HG03108 (cell line): ENCODE data around the gene RPUSD1.
"Not testable (repeated sequence)": the region's sequence is repeated elsewhere in the genome, so short reads cannot be mapped to it uniquely, and the experiment has no call there.

ENCODE experiments used
- ATAC-seq: cut with Tn5 transposase; IDR thresholded peaks from one replicate; pipeline ENCODE4 v1.9.1; 2021; ENCODE audit warnings: moderate library complexity; ENCODE audit not compliant: unreplicated experiment

Gene RPUSD1

DNA sequence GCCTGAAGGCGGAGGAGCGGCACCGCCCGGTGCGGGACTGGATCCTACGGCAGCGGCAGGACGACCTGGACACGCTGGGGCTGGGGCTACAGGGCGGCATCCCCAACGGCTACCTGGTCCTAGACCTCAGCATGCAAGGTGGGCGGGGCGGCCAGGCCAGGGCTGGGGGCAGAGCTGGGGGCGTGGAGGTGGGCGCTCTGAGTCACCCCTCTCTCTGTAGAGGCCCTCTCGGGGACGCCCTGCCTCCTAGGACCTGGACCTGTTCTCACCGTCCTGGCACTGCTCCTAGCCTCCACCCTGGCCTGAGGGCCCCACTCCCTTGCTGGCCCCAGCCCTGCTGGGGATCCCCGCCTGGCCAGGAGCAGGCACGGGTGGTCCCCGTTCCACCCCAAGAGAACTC lies 19.8 kb downstream of the RPUSD1 start:
- ATAC-seq = no peak

DNA sequence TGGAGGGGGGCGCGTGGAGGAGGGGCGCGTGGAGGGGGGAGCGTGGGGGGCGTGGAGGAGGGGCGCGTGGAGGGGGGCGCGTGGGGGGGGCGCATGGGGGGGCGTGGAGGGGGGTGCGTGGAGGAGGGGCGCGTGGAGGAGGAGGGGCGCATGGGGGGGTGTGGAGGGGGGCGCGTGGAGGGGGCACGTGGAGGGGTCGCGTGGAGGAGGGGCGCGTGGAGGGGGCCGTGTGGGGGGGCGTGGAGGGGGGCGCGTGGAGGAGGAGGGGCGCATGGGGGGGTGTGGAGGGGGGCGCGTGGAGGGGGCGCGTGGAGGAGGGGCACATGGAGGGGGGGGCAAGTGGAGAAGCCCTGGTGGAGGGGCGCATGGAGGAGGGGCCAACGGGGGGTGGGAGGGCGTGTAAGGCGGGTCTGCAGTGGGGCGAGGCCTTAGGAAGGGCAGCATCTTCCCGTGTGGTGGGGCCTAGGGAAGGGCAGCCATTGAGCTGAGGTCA lies 20.4 kb downstream of the RPUSD1 start:
- no peak for ATAC-seq

DNA sequence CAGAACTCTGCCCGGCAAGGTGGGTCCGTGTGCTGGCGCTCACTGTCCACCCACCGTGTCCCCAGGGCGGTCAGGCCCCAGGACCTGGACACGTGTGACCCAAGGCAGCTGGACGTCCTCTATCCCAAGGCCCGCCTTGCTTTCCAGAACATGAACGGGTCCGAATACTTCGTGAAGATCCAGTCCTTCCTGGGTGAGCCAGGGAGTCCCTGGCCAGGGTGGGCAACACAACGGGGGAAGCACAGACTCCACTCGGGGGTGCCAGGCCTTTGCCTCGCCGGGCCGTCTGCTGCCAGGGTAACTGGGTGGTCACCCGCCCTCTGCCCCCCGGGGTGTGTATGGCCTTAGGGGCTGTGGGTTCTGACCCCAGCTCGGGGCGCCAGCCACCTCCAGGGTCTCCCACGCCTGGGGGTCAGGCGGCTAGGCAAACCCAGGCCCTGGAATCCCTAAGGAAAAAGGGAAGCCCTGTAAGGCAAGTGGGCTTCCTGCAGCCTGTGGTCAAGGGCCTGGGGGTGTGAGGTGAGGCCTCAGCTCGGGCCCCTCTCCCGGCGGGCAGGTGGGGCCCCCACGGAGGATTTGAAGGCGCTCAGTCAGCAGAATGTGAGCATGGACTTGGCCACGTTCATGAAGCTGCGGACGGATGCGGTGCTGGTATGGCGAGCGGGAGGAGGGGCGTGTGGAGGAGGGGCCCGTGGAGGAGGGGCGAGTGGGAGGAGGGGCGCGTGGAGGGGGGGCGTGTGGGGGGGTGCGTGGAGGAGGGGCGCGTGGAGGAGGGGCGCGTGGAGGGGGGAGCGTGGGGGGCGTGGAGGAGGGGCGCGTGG lies 21.2 kb downstream of the RPUSD1 start:
- ATAC-seq = no peak

DNA sequence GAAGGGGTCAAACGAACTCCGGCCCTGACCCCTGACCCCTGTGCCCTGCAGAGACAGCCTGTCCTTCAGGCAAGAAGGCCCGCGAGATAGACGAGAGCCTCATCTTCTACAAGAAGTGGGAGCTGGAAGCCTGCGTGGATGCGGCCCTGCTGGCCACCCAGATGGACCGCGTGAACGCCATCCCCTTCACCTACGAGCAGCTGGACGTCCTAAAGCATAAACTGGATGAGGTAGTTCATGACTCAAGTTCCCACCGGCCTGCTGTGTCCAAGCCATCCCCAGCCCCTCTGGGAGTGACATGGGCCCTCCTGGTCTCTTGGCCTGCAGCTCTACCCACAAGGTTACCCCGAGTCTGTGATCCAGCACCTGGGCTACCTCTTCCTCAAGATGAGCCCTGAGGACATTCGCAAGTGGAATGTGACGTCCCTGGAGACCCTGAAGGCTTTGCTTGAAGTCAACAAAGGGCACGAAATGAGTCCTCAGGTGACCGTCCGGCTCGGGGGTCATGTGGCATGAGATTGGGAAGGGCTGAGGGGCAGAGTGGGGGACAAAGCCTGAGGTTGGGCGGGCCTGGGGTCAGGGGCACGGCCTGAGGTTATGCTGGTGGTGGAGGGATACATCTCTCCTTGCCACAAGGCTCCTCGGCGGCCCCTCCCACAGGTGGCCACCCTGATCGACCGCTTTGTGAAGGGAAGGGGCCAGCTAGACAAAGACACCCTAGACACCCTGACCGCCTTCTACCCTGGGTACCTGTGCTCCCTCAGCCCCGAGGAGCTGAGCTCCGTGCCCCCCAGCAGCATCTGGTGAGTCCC lies 22.0 kb downstream of the RPUSD1 start:
- ATAC-seq = no peak

DNA sequence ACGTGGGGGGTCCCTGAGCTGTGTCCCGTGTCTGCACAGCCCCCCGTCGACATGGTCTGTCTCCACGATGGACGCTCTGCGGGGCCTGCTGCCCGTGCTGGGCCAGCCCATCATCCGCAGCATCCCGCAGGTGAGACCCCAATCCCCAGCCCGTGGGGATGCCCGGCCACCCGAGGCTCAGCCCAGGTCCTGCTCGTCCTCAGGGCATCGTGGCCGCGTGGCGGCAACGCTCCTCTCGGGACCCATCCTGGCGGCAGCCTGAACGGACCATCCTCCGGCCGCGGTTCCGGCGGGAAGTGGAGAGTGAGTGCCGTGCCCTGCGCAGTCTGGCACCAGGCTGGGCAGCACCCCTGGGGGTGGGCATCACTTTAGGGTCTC lies 22.7 kb downstream of the RPUSD1 start:
- no peak for ATAC-seq

DNA sequence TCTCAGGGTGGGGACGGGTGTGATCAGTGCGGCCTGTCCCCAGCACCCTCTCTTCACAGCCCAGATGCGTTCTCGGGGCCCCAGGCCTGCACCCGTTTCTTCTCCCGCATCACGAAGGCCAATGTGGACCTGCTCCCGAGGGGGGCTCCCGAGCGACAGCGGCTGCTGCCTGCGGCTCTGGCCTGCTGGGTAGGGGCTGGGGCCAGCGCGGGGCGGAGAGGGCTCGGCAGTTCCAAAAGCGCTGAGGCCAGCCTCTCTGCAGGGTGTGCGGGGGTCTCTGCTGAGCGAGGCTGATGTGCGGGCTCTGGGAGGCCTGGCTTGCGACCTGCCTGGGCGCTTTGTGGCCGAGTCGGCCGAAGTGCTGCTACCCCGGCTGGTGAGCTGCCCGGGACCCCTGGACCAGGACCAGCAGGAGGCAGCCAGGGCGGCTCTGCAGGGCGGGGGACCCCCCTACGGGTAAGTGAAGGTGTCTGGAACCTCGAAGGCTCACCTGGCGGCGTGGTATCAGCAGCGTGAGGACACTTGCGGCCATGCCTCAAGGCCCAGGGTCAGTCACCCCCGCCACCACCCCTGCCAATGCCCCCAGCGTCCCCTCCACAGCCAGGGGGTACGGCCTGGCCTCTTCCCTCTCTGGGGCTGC lies 23.2 kb downstream of the RPUSD1 start:
- no peak for ATAC-seq

DNA sequence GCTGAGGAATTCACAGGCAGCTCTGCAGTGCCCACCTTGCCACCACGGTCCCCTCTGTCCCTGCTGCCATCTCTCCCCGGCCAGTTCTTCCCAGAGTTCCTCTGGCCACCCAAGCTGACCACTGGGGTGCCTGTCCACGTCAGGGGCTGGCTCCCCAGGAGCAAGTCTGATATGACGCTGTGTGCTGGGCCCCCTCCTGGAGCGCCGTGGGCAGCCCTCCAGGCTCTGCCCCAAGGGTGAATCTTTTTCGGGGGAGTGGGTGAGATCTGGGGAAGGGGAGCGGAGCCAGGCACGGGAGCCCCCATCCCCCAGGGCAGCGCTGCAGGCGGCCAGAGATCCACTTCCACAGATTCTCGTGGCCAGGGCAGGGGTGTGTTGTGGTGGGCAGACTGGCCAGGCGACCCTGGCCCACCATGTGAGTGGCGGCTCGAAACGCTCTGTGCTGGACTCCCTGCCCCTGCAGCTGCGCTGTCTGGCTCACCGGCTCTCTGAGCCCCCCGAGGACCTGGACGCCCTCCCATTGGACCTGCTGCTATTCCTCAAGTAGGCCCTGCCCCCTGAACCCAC lies 23.9 kb downstream of the RPUSD1 start:
- ATAC-seq = no peak

DNA sequence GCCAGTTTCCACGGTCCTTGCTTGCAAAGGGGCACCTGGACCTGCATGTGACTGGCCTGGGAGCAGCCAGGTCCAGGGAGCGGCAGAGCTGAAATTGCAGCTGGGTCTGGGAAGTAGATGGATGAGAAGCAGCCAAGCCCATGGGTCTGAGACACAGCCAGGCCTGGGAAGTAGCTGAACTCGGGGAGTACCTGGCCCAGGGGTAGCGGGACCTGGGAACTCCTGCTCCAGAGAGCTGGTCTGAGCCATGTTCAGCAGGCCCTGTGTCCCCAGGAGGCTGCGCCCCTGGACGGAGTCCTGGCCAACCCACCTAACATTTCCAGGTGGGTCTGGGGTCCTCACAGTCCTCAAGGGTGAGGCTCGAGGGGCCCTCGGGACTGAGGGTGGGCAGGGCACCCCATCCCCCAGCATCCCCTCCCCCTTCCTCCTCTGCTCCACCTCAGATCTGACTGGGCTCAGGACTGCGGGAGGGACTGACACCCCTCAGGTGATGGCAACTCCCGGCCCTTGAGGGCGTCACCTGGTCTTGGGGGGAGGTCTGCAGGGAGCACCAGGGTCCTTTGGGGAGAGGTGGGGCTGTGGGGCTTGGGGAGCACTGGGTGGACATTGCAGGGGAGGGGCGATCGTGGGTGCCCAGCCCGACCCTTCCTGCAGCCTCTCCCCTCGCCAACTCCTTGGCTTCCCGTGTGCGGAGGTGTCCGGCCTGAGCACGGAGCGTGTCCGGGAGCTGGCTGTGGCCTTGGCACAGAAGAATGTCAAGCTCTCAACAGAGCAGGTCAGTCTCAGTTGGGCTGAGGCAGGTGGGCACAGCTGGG lies 24.6 kb downstream of the RPUSD1 start:
- ATAC-seq = no peak

DNA sequence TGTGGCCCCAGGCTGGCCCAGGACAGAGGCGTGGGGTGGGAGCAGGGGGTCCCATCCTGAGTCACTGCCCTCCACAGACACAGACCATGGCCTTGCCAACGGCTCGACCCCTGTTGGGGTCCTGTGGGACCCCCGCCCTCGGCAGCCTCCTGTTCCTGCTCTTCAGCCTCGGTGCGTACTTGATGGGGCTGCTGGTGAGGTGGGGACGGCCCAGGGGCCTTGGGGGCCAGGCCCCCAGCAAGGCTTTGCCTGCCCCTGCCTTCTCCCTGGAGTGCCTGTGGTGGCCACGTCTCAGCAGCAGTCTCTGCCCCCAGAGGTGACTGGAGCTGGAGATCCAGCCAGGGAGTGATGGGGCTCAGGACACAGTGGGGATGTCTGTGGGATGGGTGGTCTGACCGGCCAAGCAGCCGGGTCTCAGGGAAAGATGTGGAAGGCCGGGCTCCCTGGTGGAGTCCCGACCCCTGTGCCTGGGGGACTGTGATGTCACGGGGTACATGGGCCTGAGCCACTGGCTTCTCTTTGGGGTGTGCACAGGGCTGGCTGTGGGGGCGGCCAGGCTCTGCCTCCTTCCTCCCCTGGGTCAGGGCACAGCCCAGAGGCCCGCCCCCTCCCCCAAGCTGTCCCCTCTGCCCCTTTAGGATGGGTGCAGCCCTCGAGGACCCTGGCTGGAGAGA lies 25.4 kb downstream of the RPUSD1 start:
- no peak for ATAC-seq

DNA sequence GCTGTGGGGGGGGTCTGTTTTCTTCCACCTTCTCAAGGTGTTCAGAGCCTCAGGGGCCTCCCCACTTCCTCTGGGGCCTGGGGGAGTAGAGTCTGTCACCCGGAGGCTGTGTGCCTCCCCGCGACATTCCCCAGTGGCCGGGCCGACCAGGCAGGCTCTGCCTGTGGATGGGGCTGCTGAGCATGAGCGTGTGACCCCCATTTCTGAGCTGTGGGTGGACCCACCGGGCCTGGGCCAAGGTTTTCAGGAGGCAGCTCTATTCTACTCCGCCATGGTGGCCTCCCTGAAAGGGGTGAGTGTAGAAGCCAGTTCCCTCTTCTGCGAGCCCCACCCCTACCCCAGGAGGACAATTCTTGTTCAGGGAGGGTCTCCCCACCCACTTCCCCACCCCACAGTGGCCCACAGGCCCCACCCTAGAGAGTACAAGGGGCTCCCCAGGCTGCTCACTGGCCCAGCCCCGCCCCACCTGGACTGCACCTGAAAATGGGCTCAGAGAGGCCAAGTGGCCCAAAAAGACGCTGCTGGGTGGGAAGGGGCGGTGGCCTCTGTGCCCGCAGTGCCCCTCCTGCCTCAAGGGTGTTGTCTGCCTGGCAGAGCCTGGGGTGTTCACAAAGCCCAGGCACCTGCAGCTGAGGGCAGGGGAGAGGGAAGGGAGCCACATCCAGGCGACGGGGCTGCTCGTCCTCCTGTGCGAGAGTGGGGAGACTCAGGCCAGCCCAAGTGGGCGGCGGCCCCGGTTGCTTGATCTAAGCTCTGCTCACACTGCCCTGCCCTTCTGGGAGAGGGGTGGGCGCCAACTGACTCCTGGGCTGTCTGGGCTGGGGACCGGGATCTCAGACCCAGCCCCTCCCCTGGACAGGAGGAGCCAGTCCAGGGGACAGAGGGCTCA lies 26.3 kb downstream of the RPUSD1 start:
- no peak for ATAC-seq

DNA sequence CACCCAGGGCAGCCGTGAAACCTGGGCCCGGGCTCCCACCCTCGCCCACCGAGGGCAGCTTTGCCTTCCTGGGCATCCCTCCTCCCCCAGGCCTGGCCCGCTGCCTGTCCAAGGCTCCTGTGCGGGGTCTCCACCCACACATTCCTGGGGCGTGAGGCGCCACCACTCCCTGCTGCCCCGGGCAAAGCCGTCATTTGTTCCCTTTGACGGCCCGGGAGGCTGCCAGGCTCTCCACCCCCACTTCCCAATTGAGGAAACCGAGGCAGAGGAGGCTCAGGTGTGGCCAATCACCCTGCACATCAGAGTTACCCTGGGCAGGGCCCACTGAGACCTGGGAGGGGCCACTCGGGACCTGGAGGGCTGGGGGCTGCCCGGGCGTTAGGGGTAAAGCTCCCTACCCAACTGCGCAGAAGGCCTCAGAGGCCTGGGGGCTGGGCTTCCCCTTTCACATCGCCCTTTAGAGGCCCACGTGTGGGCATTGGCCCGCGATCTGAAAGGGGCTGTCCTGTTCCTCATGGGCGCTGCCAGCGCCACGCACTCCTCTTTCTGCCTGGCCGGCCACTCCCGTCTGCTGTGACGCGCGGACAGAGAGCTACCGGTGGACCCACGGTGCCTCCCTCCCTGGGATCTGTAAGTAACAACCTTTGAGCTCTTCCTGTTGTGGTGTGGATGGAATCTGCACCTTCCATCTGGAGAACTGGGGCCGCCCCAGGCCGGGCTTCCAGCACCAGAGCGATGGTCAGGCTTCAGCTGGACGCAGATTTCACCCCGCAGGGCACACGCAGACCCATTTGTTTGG lies 27.4 kb downstream of the RPUSD1 start, which contains the start of gene MSLN:
MSLN (plus strand) TSS at position 190 of the 799 bp plus-strand sequence. CDS start 1,947 bp downstream, outside the sequence.
- no peak for ATAC-seq

DNA sequence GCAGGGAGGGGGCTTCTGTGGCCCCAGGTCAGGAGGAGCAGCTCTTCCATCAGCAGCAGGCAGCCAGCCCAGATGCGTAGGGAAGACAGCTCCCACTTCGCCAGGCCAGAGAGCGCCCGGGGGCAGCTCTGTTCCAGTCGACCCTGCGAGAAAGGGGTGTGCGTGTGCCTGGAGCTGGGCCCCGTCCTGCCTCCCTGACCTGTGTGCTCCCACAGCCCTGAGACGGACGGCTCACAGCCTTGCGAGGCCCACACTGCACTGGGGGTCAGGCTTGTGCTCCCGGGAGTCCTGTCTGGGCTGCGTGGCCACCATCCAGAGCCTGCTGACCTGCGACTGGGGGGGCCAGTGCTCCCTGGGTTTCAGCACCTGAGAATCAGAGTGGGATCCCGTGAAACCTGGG lies 28.1 kb downstream of the RPUSD1 start:
- no peak for ATAC-seq

DNA sequence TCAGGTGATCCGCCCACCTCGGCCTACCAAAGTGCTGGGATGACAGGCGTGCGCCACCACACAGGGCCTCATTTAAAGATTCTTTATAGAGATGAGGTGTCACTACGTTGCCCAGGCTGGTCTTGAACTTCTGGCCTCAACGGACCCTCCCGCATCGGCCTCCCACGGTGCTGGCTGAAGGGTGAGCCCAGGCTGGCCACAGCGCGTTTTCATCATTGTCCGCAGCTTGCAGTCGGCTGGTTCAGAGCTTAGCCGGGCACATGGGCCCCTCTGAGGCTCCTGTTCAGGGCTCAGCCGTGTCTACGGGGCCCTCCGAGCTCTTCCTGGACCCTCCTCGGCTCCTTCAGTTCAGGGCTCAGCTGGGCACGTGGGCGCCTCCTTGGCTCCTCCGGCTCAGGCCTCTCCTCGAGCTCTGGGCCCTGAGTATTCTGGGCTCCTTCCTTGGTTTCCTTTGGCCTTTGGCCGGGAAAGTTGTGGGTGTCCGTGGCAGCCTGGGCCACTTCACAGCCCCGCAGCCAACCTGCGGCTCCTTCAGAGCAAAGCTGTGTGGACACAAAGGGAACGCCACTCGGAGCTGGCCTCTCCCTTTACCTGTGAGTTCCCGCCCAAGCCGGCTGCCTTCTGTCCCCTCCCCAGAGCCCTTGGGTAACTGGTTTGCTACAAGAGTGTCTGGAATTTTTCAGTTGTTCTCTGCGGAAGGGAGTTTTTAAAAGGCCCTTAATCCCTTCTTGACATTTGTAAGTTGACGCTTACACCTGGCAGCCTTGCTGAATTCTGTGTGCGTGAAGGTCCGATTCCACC lies 28.9 kb downstream of the RPUSD1 start:
- ATAC-seq = no peak

DNA sequence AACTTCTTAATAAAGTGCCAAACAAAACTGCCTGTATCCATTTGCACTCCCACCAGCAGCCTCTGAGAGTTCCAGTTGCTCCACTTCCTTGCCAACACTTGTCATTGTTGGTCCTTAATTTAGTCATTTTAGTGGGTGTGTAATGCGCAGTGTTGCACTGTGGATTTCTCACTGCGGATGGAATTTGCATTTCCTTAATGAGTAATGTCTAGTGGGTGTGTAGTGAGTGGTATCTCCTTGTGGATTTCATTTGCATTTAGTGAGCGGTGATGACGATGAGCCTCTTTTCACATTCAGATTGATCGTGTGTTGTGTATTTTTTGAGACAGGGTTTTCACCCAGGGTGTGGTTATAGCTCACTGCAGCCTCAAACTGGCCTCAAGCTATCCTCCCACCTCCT lies 31.8 kb downstream of the RPUSD1 start:
- ATAC-seq = no peak

DNA sequence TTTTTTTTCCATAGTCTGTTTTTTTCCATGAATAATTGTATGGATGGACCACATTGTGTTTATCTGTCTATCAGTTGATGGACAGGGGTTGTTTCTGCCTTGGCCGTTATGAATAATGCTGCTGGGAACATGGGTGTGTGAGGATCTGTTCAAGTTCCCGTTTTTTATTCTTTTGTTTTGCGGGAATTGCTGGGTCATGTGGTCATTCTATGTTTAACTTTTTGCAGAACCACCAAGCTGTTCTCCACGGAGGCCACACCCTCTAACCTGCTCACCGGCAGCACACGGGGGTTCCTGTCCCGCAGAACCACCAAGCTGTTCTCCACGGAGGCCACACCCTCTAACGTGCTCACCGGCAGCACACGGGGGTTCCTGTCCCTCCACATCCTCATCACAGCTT lies 33.5 kb downstream of the RPUSD1 start:
- ATAC-seq = no peak

DNA sequence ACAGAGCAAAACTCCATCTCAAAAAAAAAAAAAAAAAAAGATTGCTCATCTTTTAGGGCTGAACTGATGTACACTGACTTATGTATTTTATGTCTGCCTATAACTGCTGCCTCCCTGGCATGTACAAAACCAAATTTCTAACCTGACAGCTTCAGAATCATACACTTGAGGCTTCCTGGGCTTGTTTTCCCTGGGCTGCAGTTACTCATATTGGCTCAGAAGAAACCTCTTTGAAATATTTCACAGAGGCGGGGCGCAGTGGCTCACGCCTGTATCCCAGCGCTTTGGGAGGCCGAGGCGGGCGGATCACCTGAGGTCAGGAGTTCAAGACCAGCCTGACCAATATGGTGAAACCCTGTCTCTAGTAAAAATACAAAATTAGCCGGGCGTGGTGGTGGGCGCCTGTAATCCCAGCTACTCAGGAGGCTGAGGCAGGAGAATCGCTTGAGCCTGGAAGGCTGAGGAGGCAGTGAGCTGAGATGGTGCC lies 34.0 kb downstream of the RPUSD1 start:
- not testable (repeated sequence) for ATAC-seq

DNA sequence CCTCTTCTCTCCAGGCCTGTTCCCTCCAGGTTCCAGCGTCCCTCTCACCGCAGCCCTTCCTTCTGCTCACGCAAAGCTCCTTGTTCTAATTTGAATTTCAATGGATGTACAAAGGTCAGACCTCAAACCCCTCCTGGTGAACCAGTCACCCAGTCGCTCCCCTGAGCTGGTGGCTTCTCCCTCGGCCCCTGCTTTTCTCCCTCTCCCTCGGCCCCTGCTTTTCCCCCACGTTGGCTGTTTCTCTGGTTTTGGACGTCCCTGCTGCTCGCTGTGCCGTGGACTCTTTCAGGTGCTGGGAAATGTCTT lies 36.2 kb downstream of the RPUSD1 start:
- no peak for ATAC-seq
